ENCODE measurements around the gene SLFN12.

DNA sequence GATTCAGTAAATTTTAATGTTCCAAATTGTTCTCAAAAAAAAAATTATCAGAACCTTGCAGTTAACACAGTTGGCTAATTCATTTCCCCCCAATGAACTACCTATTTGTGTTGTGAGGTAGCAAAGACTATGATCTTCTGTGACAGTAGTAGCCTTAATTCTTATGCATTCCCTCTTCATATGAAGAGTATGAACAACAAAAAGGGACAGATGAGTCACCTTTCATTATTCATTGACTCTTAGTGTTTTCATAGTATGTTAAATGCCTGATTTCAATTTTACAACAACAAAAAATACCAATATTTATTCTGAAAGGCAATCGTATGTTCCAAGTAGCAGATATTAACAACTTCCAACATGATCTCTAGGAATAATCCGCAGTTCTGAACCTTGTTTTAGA, 55.2 kb downstream of the SLFN12 start:
- TF ChIP-seq TARDBP (IDR thresholded peaks at IDR 0.05) (no peak), ELF4 (IDR thresholded peaks at IDR 0.05) (no peak), BHLHE40 (IDR thresholded peaks at IDR 0.05; ENCODE audit: borderline replicate concordance) (no peak), ZNF384 (IDR thresholded peaks at IDR 0.05) (no peak), FOXA1 (IDR thresholded peaks at IDR 0.05) (no peak), SP1 (IDR thresholded peaks at IDR 0.05) (no peak), L3MBTL2 (conservative IDR thresholded peaks at IDR 0.05) (no peak), HDGF (IDR thresholded peaks at IDR 0.05; ENCODE audit: borderline replicate concordance) (no peak), FOXK2 (IDR thresholded peaks at IDR 0.05) (no peak), FOXM1 (IDR thresholded peaks at IDR 0.05; ENCODE audit: borderline replicate concordance) (no peak), ARNT (IDR thresholded peaks at IDR 0.05) (no peak)
- TF ChIP-seq, protein P1, sequence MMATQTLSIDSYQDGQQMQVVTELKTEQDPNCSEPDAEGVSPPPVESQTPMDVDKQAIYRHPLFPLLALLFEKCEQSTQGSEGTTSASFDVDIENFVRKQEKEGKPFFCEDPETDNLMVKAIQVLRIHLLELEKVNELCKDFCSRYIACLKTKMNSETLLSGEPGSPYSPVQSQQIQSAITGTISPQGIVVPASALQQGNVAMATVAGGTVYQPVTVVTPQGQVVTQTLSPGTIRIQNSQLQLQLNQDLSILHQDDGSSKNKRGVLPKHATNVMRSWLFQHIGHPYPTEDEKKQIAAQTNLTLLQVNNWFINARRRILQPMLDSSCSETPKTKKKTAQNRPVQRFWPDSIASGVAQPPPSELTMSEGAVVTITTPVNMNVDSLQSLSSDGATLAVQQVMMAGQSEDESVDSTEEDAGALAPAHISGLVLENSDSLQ (IDR thresholded peaks at IDR 0.05): no peak

Data from HEK293T (cell line).